MM.1S (cell line): Measurements from ENCODE around the gene ADCY3.

ENCODE experiments used
- DNase-seq: peaks from one replicate; pipeline ENCODE4 v3.0.0-alpha.2; 2015
- H2AFZ ChIP-seq: fragments of 300-600 bp; sonication (generic); 2 replicates; pipeline ENCODE4 v1.6.0; 2016; ENCODE audit warnings: antibody characterized with exemption, low read length
- H3F3A ChIP-seq: fragments of 300-600 bp; sonication (generic); 2 replicates; pipeline ENCODE4 v1.6.1; 2016; ENCODE audit warnings: mild to moderate bottlenecking, antibody characterized with exemption, low read length, moderate library complexity, mixed read lengths; ENCODE audit not compliant: insufficient read depth
- H3K27ac ChIP-seq: fragments of 300-600 bp; sonication (generic); 2 replicates; pipeline ENCODE4 v1.5.1; 2016; ENCODE audit warnings: mild to moderate bottlenecking, low read length
- H3K27me3 ChIP-seq: fragments of 300-600 bp; sonication (generic); replicated peaks from 2 replicates; pipeline ENCODE4 v1.6.0; 2016; ENCODE audit warnings: low read length; ENCODE audit not compliant: insufficient read depth
- H3K36me3 ChIP-seq: fragments of 300-600 bp; sonication (generic); replicated peaks from 2 replicates; pipeline ENCODE4 v1.6.1; 2016; ENCODE audit warnings: mild to moderate bottlenecking, low read length, mixed read lengths; ENCODE audit not compliant: insufficient read depth
- H3K4me1 ChIP-seq: fragments of 300-600 bp; sonication (generic); 2 replicates; pipeline ENCODE4 v1.6.1; 2016; ENCODE audit warnings: low read length, mixed read lengths
- H3K4me2 ChIP-seq: fragments of 300-600 bp; sonication (generic); 2 replicates; pipeline ENCODE4 v1.6.0; 2016; ENCODE audit warnings: low read depth, low read length
- H3K4me3 ChIP-seq: fragments of 300-600 bp; sonication (generic); 2 replicates; pipeline ENCODE4 v1.5.1; 2016; ENCODE audit warnings: low read length, mixed read lengths
- H3K79me2 ChIP-seq: fragments of 300-600 bp; sonication (generic); 2 replicates; pipeline ENCODE4 v1.6.1; 2016; ENCODE audit warnings: mixed run types, low read length, mixed read lengths
- H3K9ac ChIP-seq: fragments of 300-600 bp; sonication (generic); 2 replicates; pipeline ENCODE4 v1.6.1; 2016; ENCODE audit warnings: low read length, mixed read lengths
- H3K9me2 ChIP-seq: fragments of 300-600 bp; sonication (generic); replicated peaks from 2 replicates; pipeline ENCODE4 v1.6.1; 2016; ENCODE audit warnings: mild to moderate bottlenecking, low read length, mixed read lengths; ENCODE audit not compliant: insufficient read depth
- H3K9me3 ChIP-seq: fragments of 300-600 bp; sonication (generic); replicated peaks from 2 replicates; pipeline ENCODE4 v1.6.1; 2016; ENCODE audit warnings: mild to moderate bottlenecking, low read length, mixed read lengths; ENCODE audit not compliant: insufficient read depth
- H4K20me1 ChIP-seq: fragments of 300-600 bp; sonication (generic); 2 replicates; pipeline ENCODE4 v1.6.1; 2016; ENCODE audit warnings: mild to moderate bottlenecking, low read length, moderate library complexity, mixed read lengths; ENCODE audit not compliant: insufficient read depth
- EZH2 ChIP-seq: fragments of 300-600 bp; sonication (generic); optimal IDR thresholded peaks from 2 replicates; pipeline ENCODE3; 2017; ENCODE audit warnings: low read depth, mild to moderate bottlenecking, antibody characterized with exemption, low read length, mixed read lengths
- EZH2phosphoT487 ChIP-seq: fragments of 300-600 bp; sonication (generic); IDR thresholded peaks from 2 replicates; pipeline ENCODE4 v1.6.1; 2018; ENCODE audit warnings: antibody characterized with exemption, low read length
- TF ChIP-seq, protein P1 (sequence below): fragments of 300-600 bp; sonication (generic); IDR thresholded peaks from 2 replicates; pipeline ENCODE4 v1.5.1; 2016; ENCODE audit warnings: antibody characterized with exemption, low read length, mixed read lengths

The ADCY3 gene

DNA sequence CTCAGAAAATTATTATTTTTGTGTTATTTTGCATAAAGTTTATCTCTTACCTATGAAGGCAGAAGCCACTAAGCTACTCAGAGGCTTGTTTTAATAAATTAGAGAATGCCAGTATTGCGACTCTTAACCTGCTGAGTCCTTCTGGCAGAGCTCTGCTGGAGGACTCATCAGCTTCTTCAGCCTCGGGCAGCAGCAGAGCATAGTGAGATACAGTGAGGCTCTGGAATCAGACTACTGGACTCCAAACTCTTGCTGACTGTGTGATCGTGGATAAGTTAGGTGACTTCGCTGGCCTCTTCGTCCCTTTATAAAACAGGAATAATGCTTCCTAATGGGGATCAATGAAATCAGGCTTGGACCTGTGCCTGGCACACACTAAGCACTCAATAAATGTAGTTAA, 128.6 kb downstream of the ADCY3 start:
- H3K79me2 ChIP-seq = peaks cover 32% of the 10 kb centered on the region
- no peaks in the 10 kb centered on the region for H3K9me2 ChIP-seq
- H2AFZ ChIP-seq = no peak overlapping the region
- no peaks in the 10 kb centered on the region for H3K4me1 ChIP-seq
- no peak overlapping the region for H3K27ac ChIP-seq
- no peaks in the 10 kb centered on the region for H3K36me3 ChIP-seq
- TF ChIP-seq, protein P1, sequence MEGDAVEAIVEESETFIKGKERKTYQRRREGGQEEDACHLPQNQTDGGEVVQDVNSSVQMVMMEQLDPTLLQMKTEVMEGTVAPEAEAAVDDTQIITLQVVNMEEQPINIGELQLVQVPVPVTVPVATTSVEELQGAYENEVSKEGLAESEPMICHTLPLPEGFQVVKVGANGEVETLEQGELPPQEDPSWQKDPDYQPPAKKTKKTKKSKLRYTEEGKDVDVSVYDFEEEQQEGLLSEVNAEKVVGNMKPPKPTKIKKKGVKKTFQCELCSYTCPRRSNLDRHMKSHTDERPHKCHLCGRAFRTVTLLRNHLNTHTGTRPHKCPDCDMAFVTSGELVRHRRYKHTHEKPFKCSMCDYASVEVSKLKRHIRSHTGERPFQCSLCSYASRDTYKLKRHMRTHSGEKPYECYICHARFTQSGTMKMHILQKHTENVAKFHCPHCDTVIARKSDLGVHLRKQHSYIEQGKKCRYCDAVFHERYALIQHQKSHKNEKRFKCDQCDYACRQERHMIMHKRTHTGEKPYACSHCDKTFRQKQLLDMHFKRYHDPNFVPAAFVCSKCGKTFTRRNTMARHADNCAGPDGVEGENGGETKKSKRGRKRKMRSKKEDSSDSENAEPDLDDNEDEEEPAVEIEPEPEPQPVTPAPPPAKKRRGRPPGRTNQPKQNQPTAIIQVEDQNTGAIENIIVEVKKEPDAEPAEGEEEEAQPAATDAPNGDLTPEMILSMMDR = no peak
- TF ChIP-seq EZH2phosphoT487 (no peak), EZH2 (no peak)
- H3F3A ChIP-seq = peaks cover 6% of the 10 kb centered on the region; the same call in 1 of the 2 replicates
- DNase-seq = no peak
- no peaks in the 10 kb centered on the region for H3K27me3 ChIP-seq
- H3K4me2 ChIP-seq = no peak overlapping the region
- no peaks in the 10 kb centered on the region for H3K9me3 ChIP-seq
- no peaks in the 10 kb centered on the region for H4K20me1 ChIP-seq
- no peak overlapping the region for H3K9ac ChIP-seq
- H3K4me3 ChIP-seq = no peak overlapping the region

DNA sequence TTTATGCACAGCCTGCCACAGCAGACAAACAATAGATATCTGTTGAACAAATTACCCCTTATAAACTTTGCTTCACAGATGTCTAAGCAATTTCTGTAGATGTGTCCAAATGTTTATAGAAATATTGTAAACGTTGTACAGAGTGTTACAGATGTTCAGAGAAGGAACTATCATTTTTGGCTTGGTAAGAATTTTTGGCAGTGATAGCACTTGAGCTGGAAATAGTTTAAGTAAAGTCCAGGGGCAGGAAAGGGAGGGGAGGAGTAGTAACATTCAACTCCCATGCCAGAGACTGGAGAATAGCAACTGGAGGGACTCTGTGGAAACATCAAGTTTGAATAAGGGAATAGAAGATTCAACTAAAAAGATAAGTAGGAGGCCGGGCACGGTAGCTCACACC, 131.2 kb downstream of the ADCY3 start:
- Histone ChIP-seq H4K20me1 (no peaks in the 10 kb centered on the region), H2AFZ (no peak overlapping the region), H3K9me3 (no peaks in the 10 kb centered on the region), H3K27ac (no peak overlapping the region), H3K79me2 (peaks cover 5% of the 10 kb centered on the region), H3K36me3 (no peaks in the 10 kb centered on the region), H3F3A (peaks cover 6% of the 10 kb centered on the region; the same call in 1 of the 2 replicates), H3K4me2 (no peak overlapping the region), H3K27me3 (no peaks in the 10 kb centered on the region), H3K4me3 (no peak overlapping the region), H3K9ac (no peak overlapping the region), H3K4me1 (no peaks in the 10 kb centered on the region), H3K9me2 (no peaks in the 10 kb centered on the region)
- DNase-seq = no peak
- TF ChIP-seq, protein P1 = no peak
- TF ChIP-seq EZH2 = no peak
- no peak for TF ChIP-seq EZH2phosphoT487

DNA sequence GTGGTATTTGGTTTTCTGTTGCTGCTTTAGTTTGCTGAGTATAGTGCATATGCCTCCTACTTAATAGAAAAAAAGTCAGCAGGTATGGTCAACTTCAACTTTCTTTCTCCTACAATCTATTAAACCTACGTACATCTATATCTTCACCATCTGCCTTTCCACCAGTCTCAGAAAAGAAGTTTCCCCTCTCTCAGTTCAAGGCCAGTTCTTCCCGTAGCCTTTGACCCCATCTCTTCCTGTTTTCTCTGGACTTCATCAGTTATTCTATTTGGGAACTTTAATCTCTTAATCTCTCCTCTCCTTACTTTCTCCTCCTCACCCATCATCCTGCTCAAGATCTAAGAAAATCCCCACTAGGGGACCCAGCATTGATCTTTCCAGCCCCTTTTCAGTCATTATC, 132.5 kb downstream of the ADCY3 start:
- H3K9me2 ChIP-seq = no peaks in the 10 kb centered on the region
- H3K36me3 ChIP-seq = no peaks in the 10 kb centered on the region
- no peak overlapping the region for H3K27ac ChIP-seq
- no peak overlapping the region for H2AFZ ChIP-seq
- H4K20me1 ChIP-seq = no peaks in the 10 kb centered on the region
- H3K4me2 ChIP-seq = no peak overlapping the region
- TF ChIP-seq EZH2phosphoT487 (no peak), EZH2 (no peak)
- TF ChIP-seq, protein P1 = no peak
- no peak overlapping the region for H3K4me3 ChIP-seq
- H3K4me1 ChIP-seq = no peaks in the 10 kb centered on the region
- peaks cover 3% of the 10 kb centered on the region; the same call in 1 of the 2 replicates for H3F3A ChIP-seq
- H3K9me3 ChIP-seq = no peaks in the 10 kb centered on the region
- H3K27me3 ChIP-seq = no peaks in the 10 kb centered on the region
- H3K79me2 ChIP-seq = no peaks in the 10 kb centered on the region
- H3K9ac ChIP-seq = no peak overlapping the region
- no peak for DNase-seq
